CD4-positive, alpha-beta T cell treated with Interleukin-17A for 4 hours (primary cell): ENCODE measurements around the gene PGLYRP3.
A peak's percentile ranks its signal among the peaks of the same experiment; 100 is the strongest.

ENCODE experiments used
- DNase-seq: peaks from one replicate; pipeline ENCODE4 v3.0.0-alpha.2; 2020; ENCODE audit warnings: mixed read lengths

PGLYRP3 gene

DNA sequence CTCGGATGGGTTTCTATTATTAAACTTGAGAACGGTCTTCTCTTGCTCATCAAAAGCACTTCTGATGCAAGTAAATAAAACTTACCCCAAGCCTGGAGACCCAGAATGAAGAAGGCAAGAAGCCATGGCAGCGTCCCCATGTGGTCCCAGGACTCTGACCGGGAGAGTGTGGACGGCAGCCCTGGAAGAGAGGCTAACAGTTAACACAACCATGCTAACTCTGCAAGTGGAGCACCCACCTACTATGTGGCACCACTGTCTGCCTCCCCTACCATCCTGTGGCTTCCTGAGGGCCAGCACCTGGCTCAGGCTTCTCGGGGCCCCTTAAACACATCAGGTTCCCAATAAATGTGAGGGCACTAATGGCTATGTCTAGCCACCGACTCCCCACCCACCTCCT lies 2.2 kb downstream of the PGLYRP3 start:
- no peak for DNase-seq

GRCh38 chr1:153309441-153309840 lies 3.3 kb downstream of the PGLYRP3 start:
- no peak for DNase-seq

DNA sequence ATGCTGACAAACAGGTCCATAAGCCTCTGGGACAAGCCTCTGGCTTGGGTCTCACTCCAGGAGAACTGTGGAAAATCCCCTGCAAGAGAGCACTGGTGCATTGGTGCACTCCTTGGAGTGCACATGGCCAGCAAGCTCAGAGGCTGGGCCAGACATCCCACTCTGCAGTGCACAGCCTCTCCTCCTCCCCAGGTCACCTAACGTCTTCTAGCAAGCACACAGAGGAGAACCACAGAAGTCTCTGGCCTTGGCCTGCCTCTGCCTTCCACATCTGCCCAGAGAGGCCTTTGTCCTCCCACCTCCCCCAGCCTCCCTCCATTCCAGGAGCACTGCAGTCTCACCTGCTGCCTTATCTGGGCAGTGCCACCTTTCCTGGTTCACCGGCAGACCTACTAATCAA lies 4.2 kb downstream of the PGLYRP3 start:
- DNase-seq: no peak

DNA sequence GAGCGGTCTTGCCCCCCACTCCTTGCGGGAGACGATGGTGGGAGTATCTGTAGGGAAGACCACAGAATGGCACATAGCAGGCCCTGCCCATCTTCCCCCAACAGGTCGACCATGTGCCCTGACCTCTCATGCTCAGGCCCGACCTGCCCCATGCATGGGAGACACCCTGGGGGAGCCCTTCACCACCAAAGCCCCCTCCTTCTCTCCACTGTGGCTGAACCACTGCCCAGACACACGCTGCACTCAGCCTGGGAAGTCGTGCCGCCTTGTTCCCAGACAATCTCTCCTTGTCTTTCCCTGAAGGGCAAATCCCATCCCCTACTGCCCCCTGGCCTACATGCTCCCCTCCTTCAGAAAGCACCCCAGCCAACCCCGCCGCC lies 5.5 kb downstream of the PGLYRP3 start:
- no peak for DNase-seq

DNA sequence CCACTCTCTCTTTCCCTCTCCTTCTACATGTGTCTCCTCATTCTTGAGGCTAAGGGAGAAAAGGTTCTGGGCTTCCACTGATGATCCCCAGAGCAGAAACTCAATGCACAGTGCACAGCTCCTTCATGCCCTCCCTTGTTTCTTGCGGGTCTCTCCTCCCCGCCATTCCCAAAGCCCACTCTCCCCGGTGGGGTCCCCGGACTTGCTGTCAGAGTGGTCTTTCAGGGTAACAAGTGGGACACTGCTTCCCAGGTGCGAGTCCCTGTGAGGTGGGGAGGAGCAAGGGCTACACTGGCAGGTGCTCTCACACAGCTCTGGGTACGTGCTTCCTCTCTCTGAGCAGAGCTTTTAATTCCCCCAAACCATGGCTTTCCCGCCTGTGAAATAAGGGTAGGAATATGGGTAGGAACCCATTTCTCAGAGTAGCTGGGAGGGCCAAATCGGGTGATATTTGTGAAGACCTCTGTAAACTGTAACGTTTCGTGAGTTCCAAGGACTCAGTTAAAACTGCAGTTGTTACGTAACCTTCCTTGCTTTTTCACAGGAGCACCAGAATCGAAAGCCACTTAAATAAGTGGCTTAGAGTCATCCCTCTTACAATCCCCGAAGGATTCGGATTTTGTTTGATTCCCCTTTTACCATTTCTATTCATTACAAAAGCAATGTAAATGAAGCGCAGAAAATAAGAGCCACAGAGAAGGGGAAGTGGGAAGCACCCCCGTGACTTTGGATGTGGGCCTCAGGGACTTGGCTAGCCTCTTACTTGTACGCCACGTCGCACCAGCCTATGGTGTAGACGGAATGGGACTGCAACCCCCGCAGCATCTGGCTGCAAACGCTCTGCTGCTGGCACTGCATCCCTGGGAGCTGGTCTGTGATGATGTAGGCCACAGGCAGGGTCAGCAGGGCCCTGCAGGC lies 6.2 kb downstream of the PGLYRP3 start:
- no peak for DNase-seq

GRCh38 chr1:153305682-153306081 lies 7.1 kb downstream of the PGLYRP3 start:
- no peak for DNase-seq

DNA sequence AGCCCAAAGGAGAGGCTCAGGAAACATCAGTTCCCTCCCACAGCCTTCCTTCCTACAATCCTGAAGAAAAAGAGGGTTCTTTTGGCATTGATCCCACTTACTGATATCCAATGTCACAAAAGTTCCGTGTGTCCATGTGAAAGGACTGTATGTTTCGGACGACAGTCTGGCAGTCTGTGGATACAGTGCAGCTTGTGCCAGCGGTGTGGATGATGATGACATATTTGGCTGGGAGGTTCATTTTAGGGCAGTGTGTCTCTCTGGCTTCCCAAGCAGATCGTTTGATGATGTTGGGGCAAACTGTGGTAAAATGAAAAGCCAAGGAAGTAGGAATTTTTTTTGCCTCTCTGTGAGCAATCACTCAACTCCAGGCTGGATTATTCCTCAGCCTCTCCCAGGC lies 10.4 kb downstream of the PGLYRP3 start:
- DNase-seq: no peak

GRCh38 chr1:153293851-153294250 lies 18.9 kb downstream of the PGLYRP3 start:
- DNase-seq: peak; percentile 15

- DNase-seq: no peak
Measured at GRCh38 chr1:153293480-153293775, 19.3 kb downstream of the PGLYRP3 start.

- no peak for DNase-seq
Measured at GRCh38 chr1:153292740-153293479, 19.8 kb downstream of the PGLYRP3 start.

GRCh38 chr1:153292185-153292584 lies 20.6 kb downstream of the PGLYRP3 start:
- DNase-seq: no peak

DNA sequence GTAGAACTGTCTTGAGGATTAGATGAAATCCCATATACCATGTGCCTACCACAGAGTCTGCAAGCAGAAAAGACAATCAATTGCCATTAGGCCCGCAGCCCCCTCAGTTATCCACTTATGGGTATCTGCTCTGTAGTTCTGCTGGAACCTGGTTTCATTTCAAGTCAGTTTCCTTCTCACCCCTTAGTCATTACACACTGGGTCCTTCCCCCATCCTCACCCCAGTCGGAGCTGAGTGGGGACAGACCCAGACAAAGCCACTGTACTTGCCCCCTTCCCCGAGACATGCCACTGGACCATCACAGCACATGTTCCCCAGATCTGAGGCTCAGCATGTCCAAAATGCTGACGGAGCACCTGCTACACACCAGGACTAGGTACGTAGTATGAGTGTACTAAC lies 21.2 kb downstream of the PGLYRP3 start:
- no peak for DNase-seq

DNA sequence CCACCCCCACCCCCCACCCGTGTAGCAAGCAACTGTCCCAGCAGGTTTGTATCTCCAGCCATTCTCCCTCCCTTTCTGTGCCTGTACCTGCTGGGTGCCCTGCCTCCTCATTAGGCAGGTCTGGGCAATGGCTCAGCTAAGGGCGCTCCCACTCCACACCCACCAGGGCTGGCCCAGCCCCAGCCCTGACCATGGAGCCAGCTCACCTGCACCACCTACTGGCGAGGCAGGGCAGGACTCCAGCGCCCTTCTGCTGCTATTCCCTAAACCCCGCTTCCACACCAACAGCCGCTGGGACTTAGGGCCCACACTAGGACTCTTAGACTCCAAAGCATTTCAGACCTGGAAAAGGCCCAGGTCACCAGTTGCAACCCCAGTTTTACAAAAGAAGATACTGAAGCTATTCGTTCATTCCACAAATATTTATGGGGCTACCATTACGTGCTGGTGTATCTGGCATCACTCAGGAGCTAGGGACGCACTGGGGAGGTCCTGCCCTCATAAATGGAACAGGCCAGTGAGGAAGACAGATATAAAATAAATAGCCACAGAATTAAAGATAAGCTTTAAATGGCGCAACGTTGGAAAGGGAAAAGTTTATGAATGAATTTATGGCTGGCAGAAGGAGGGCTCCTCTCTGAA lies 24.0 kb downstream of the PGLYRP3 start:
- DNase-seq: peak; percentile 30

GRCh38 chr1:153277852-153278251 lies 34.9 kb downstream of the PGLYRP3 start:
- peak; percentile 67 for DNase-seq

DNA sequence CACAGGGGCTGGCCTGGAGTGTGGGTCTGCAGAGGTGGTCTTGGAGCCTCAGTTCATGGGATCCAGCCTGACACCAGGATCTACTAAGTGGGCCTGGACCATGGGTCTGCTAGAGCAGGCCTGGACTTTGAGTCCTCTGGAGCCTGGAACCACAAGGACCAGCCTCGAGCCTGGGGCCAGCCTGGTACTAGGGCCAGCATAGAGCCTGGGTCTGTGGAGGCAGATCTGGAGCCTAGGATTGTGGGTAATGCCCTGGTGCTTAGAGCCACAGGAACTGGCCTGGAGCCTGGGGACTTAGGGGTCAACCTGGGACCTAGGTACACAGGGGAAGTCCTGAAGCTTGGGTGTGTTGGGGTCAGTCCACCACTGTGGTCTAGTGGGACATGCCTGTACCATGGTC lies 40.6 kb downstream of the PGLYRP3 start:
- no peak for DNase-seq

GRCh38 chr1:153271711-153272110 lies 41.0 kb downstream of the PGLYRP3 start:
- DNase-seq: no peak

- DNase-seq: no peak
Measured at GRCh38 chr1:153265457-153265856, 47.3 kb downstream of the PGLYRP3 start.

GRCh38 chr1:153262462-153263157 lies 50.1 kb downstream of the PGLYRP3 start:
- no peak for DNase-seq

- DNase-seq: no peak
Measured at GRCh38 chr1:153262070-153262366, 50.7 kb downstream of the PGLYRP3 start.

- DNase-seq: peak; percentile 69
Measured at GRCh38 chr1:153261281-153262069, 51.3 kb downstream of the PGLYRP3 start.

- DNase-seq: peak; percentile 24
Measured at GRCh38 chr1:153260585-153261280, 52.0 kb downstream of the PGLYRP3 start.

GRCh38 chr1:153259387-153259786 lies 53.4 kb downstream of the PGLYRP3 start, which contains the start of gene LORICRIN:
Gene LORICRIN (plus strand): TSS chr1:153259687. CDS start chr1:153260950, 1,263 bp downstream.
- DNase-seq: no peak
